Measurements from ENCODE around the gene DDA1. TPM values are rescaled to one million over a fixed set of nuclear protein-coding genes. Genes with fewer than 3 reads are reported as not detected.
A peak's percentile ranks its signal among the peaks of the same experiment; 100 is the strongest.

DDA1 gene
- total RNA-seq, 1 donor from 2014 or later, result 41.4 TPM

DNA sequence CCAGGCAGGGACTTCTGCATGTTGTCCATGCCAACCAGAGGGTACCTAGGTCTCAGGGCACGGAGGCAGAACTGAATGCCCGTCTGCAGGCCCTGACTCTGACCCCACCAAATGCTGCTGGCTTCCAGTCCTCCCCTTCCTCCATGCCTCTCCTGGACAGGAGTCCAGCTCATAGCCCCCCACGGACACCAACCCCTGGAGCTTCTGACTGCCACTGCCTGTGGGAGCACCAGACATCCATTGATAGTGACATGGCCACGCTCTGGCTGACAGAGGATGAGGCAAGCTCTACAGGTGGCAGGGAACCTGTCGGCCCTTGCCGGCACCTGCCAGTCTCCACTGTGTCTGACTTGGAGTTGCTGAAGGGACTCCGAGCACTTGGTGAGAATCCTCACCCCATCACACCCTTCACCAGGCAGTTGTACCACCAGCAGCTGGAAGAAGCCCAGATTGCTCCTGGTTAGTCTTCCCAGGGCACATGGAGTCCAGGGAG, 25.8 kb upstream of the DDA1 start:
- Mint-ChIP-seq H3K27me3 (peaks cover 7% of the 10 kb centered on the region), H3K36me3 (ENCODE audit: insufficient read depth) (peaks cover 2% of the 10 kb centered on the region), H3K27ac (no peak overlapping the region), H3K4me3 (ENCODE audit: low read depth) (no peak overlapping the region), H3K9me3 (ENCODE audit: low read depth) (no peaks in the 10 kb centered on the region), H3K4me1 (ENCODE audit: low read depth) (no peaks in the 10 kb centered on the region)
- TF ChIP-seq, protein P1, sequence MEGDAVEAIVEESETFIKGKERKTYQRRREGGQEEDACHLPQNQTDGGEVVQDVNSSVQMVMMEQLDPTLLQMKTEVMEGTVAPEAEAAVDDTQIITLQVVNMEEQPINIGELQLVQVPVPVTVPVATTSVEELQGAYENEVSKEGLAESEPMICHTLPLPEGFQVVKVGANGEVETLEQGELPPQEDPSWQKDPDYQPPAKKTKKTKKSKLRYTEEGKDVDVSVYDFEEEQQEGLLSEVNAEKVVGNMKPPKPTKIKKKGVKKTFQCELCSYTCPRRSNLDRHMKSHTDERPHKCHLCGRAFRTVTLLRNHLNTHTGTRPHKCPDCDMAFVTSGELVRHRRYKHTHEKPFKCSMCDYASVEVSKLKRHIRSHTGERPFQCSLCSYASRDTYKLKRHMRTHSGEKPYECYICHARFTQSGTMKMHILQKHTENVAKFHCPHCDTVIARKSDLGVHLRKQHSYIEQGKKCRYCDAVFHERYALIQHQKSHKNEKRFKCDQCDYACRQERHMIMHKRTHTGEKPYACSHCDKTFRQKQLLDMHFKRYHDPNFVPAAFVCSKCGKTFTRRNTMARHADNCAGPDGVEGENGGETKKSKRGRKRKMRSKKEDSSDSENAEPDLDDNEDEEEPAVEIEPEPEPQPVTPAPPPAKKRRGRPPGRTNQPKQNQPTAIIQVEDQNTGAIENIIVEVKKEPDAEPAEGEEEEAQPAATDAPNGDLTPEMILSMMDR (IDR thresholded peaks at IDR 0.05; ENCODE audit: unreplicated experiment), result no peak
- DNase-seq (ENCODE audit: low spot score, unreplicated experiment), result no peak

DNA sequence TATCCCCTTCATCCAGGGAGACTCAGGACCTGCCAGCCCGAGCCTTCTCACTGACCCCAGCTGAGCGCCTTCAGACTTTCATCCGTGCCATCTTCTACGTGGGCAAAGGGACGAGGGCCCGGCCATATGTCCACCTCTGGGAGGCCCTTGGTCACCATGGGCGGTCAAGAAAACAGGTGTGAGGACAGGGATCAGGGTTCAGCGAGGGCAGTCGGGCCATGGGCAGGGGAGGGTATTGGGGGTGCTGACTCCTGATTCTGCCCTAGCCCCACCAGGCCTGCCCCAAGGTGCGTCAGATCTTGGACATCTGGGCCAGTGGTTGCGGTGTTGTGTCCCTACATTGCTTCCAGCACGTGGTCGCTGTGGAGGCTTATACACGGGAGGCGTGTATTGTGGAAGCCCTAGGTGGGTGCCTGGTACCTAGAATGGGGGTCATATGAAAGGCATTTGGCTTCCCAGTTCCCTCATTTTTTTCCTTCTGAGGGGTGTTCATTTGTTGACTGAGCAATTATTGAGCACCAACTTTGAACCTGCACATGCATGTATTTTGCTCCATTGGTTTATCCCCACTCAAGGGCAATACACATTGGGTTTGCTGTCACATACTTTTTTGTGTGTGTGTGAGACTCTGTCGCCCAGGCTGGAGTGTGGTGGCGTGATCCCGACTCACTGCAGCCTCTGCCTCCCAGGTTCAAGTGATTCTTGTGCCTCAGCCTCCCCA, 23.8 kb upstream of the DDA1 start:
- Mint-ChIP-seq H3K9me3 (ENCODE audit: low read depth) (no peaks in the 10 kb centered on the region), H3K27me3 (peaks cover 7% of the 10 kb centered on the region), H3K36me3 (ENCODE audit: insufficient read depth) (no peaks in the 10 kb centered on the region), H3K27ac (no peak overlapping the region), H3K4me1 (ENCODE audit: low read depth) (no peaks in the 10 kb centered on the region), H3K4me3 (ENCODE audit: low read depth) (no peak overlapping the region)
- DNase-seq (ENCODE audit: low spot score, unreplicated experiment), result no peak
- TF ChIP-seq, protein P1 (IDR thresholded peaks at IDR 0.05; ENCODE audit: unreplicated experiment), result no peak

GRCh38 chr19:17286263-17286662, 23.1 kb upstream of the DDA1 start:
- Mint-ChIP-seq H3K4me3 (ENCODE audit: low read depth) (no peak overlapping the region), H3K36me3 (ENCODE audit: insufficient read depth) (no peaks in the 10 kb centered on the region), H3K27me3 (peaks cover 6% of the 10 kb centered on the region), H3K4me1 (ENCODE audit: low read depth) (no peaks in the 10 kb centered on the region), H3K9me3 (ENCODE audit: low read depth) (no peaks in the 10 kb centered on the region), H3K27ac (no peak overlapping the region)
- DNase-seq (ENCODE audit: low spot score, unreplicated experiment), result no peak
- TF ChIP-seq, protein P1 (IDR thresholded peaks at IDR 0.05; ENCODE audit: unreplicated experiment), result no peak

- TF ChIP-seq, protein P1 (IDR thresholded peaks at IDR 0.05; ENCODE audit: unreplicated experiment), result no peak
- DNase-seq (ENCODE audit: low spot score, unreplicated experiment), result no peak
- H3K4me1 Mint-ChIP-seq (ENCODE audit: low read depth), result no peaks in the 10 kb centered on the region
- no peak overlapping the region for H3K4me3 Mint-ChIP-seq (ENCODE audit: low read depth)
- H3K27me3 Mint-ChIP-seq, result peaks cover 3% of the 10 kb centered on the region
- H3K9me3 Mint-ChIP-seq (ENCODE audit: low read depth), result no peaks in the 10 kb centered on the region
- H3K36me3 Mint-ChIP-seq (ENCODE audit: insufficient read depth), result no peaks in the 10 kb centered on the region
- no peak overlapping the region for H3K27ac Mint-ChIP-seq
These were observed 22.6 kb upstream of the DDA1 start for GRCh38 chr19:17286752-17287151.

DNA sequence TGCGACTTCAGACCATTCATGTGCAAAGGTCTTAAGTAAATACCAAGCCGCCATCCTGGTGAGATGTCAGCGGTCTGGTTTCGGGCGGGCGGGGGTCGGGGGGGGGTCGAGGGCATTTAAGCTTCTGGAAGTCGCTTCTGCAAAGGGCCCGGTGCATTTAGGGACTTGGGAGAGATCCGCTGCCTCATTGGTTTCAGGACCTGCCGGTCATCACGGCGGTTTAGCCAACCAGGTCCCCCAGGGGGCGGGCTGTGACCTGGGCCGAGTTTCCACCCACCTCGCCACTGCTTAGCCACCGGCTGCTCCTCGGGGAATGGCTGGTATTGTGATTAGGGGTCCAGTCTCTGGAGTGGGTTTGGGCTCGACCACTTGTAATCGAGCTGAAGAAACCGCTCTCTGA, 19.9 kb upstream of the DDA1 start:
- H3K27ac Mint-ChIP-seq, result no peak overlapping the region
- no peak overlapping the region for H3K4me3 Mint-ChIP-seq (ENCODE audit: low read depth)
- H3K9me3 Mint-ChIP-seq (ENCODE audit: low read depth), result no peaks in the 10 kb centered on the region
- peak; percentile 63 for DNase-seq (ENCODE audit: low spot score, unreplicated experiment)
- peaks cover under 1% of the 10 kb centered on the region for H3K36me3 Mint-ChIP-seq (ENCODE audit: insufficient read depth)
- TF ChIP-seq, protein P1 (IDR thresholded peaks at IDR 0.05; ENCODE audit: unreplicated experiment), result no peak
- no peaks in the 10 kb centered on the region for H3K27me3 Mint-ChIP-seq
- no peaks in the 10 kb centered on the region for H3K4me1 Mint-ChIP-seq (ENCODE audit: low read depth)
